ENCODE data around the gene DEDD.

- TF ChIP-seq NFYB (CRISPR knock-in tag; conservative IDR thresholded peaks at IDR 0.05; ENCODE audit: low read depth) (no peak), IRF2 (CRISPR knock-in tag; IDR thresholded peaks at IDR 0.05; ENCODE audit: borderline replicate concordance, low read depth) (no peak), ETV6 (CRISPR knock-in tag; IDR thresholded peaks at IDR 0.05) (no peak)
- TF ChIP-seq, protein P1, sequence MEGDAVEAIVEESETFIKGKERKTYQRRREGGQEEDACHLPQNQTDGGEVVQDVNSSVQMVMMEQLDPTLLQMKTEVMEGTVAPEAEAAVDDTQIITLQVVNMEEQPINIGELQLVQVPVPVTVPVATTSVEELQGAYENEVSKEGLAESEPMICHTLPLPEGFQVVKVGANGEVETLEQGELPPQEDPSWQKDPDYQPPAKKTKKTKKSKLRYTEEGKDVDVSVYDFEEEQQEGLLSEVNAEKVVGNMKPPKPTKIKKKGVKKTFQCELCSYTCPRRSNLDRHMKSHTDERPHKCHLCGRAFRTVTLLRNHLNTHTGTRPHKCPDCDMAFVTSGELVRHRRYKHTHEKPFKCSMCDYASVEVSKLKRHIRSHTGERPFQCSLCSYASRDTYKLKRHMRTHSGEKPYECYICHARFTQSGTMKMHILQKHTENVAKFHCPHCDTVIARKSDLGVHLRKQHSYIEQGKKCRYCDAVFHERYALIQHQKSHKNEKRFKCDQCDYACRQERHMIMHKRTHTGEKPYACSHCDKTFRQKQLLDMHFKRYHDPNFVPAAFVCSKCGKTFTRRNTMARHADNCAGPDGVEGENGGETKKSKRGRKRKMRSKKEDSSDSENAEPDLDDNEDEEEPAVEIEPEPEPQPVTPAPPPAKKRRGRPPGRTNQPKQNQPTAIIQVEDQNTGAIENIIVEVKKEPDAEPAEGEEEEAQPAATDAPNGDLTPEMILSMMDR (IDR thresholded peaks at IDR 0.05) = no peak
- TF ChIP-seq, protein P2, sequence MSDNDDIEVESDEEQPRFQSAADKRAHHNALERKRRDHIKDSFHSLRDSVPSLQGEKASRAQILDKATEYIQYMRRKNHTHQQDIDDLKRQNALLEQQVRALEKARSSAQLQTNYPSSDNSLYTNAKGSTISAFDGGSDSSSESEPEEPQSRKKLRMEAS (CRISPR knock-in tag; IDR thresholded peaks at IDR 0.05) = no peak
These were observed 47.2 kb upstream of the DEDD start for GRCh38 chr1:161179698-161180097.

Data from WTC11 (cell line).